D341Med (cell line): Measurements from ENCODE around the gene NBAS.
"Not testable (repeated sequence)": the region's sequence is repeated elsewhere in the genome, so short reads cannot be mapped to it uniquely, and the experiment has no call there.

Source experiments
- DNase-seq: peaks from one replicate; pipeline ENCODE4 v3.0.0; 2012; ENCODE audit warnings: low spot score

NBAS gene

DNA sequence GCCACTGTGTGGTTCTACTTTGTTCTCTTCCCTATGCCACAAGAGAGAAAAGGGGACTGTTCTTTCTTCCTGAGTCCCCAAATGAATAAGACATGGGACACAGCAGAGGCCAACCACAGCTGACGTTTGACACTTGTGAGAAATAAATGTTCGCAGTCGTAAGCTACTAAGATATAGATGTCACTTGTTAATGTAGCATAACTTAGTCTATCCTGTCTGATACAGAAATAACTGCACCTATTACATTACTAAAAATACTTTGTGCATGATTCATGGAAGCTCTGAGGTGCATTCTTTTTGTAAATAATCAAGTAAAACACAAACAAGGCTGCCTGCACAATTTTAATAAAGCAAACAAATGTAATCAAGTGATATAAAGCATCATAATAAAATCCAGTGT, 148.8 kb downstream of the NBAS start:
- no peak for DNase-seq

DNA sequence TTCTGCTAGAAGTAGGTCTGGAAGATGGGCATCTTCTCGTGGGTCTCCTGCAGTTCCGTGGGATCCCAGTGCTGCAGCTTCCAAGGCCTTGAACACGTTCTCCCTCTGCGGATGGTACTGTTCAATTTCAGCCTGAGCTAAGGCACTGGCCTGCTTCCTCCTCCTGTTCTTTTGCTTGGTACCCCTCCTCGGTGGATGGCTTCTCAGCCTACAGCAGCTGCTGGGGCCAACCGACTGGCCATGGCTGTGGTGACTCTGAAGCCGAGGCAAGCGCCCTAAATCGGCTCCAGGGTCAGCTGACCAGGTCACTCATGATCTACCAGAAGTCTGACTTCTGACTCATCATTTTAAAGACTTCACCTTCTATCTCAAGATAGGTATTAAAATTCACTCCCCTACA, 150.2 kb downstream of the NBAS start:
- no peak for DNase-seq

DNA sequence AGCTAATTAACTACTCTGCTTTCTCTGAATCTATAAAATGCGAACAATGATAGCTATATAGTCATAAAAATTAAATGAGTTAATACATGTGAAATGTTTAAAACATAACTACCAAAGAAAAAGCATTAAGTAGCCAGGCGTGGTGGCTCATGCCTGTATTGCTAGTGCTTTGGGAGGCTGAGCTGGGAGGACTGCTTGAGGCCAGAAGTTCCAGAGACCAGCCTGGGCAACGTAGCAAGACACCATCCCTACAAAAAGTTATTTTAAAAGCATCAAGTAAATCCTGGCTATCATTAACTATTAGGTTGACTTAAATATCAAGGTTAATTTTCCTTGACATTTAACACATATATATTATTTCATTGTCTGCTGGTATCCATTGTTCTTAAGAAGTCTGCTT, 152.4 kb downstream of the NBAS start:
- no peak for DNase-seq

DNA sequence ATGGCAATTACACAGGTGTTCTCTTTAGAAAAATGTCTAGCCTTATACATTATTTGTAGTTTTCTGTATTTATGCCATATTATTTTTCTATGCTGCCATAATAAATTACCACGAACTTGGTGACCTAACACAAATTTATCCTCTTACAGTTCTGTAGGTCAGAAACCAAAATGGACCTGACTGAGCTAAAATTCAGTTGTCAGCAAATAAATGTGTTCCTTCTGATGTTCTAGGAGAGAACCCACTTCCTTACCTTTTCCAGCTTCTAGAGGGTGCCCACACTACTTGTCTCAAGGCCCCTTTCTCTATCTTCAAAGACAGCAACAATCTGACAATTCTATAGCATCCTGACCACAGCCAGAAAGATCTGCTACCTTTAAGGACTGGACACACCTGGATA, 153.5 kb downstream of the NBAS start:
- DNase-seq = no peak

DNA sequence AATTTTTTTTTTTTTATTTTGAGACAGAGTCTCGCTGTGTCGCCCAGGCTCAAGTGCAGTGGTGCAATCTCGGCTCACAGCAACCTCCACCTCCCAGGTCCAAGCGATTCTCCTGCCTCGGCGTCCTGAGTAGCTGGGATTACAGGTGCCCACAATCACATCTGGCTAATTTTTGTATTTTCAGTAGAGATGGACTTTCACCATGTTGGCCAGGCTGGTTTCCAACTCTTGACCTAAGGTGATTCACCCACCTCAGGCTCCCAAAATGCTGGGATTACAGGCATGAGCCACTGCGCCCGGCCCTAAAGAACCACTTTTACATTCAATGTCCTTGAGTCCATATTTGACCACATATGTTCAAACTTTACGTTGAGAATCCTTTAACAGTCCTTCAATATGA, 156.6 kb downstream of the NBAS start:
- DNase-seq = not testable (repeated sequence)

DNA sequence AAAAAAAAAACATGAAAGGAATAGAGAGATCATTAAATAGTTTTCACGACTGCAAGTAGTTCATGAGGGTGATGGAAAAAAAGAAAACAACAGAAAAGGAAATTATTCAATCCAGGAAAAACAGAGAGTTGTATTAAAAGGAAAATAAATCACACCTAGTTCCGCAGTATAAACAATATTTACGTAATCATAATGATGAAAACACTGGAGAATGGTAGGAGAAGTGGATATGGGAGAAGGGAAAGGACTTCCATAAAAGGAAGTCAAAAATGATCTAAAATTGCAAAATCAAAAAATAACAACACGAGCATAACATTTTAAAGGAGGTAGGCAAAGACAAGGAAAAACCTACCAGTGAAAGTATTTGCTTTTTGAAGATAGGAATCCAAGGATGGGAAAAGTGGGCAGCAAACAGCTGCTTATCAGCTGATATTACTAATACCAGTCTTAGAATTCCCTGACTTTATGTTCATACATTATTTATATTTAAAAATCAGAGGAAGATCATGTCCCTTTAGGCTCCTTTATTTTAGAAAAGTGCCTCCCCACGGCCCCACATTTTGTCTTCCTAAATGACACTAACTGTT, 160.8 kb downstream of the NBAS start:
- DNase-seq = no peak

DNA sequence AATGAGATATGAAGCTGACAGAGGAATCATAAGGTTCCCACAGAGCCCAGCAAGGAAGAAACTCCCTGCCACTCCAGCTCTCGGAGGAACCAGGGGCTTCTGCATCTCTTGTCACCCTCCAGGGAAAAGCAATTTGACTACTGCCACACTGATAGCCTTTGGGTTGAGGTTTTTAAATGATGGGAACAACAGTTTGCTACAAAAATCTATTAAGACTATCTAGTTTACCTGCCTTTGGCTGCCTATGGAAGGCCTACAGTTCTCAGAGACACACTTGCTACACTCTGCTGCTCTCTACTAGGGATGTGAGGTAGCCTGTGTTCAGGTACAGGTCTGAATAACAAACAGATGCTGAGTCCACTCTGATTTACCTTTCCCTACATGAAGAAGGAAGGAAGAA, 161.9 kb downstream of the NBAS start:
- no peak for DNase-seq

DNA sequence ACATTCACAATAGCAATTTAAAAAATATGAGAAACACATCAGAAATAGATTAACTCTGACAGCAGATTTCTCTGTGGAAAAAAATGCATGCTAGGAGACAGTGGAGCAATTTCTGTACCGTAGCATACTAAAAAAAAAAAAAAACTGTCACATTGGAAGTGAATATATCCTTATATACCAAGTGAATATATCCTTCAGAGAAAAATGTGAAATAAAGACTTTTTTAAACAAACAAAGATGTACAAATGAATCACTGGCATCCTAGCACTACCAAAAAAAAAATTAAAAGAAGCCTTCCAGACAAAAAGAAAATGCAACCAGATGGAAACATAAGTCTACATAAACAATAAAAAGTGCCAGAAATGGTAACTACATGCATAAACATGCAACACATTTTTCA, 169.4 kb downstream of the NBAS start:
- DNase-seq = no peak

DNA sequence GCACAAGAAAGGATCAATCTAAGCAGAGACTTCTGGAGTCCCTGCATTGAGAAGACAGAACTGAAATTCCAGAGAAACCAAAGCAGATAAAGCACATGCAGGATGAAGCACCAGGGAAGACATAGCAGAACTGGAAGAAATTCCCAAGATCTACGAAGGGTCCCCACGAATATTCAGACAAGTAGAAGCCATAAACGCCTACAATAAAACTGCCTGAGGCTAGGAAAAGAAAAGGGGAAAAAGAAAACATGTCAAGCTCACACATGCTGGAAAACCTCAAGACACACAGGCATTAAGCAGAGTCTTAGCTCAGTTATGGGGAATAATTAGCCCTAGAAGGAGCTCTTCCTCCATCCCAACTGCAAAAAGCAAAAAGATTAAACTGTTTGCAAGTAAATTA, 171.2 kb downstream of the NBAS start:
- DNase-seq = no peak

DNA sequence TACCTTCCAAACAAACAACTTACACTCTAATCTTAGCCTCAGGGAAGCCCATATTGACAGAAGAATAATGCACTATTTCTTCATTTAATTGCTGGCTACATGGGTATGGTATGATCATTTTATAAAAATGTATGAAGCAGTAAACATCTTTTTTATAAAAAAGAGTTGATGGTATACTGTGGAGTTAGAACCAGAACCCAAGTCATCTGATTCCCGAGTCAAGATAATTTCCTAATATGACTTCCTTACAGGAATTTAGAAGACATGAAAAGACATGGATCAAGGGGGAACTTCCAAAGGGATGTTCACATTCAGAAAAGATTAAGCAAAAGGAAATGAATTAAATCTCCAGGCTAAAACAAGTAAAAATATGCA, 171.8 kb downstream of the NBAS start:
- no peak for DNase-seq

DNA sequence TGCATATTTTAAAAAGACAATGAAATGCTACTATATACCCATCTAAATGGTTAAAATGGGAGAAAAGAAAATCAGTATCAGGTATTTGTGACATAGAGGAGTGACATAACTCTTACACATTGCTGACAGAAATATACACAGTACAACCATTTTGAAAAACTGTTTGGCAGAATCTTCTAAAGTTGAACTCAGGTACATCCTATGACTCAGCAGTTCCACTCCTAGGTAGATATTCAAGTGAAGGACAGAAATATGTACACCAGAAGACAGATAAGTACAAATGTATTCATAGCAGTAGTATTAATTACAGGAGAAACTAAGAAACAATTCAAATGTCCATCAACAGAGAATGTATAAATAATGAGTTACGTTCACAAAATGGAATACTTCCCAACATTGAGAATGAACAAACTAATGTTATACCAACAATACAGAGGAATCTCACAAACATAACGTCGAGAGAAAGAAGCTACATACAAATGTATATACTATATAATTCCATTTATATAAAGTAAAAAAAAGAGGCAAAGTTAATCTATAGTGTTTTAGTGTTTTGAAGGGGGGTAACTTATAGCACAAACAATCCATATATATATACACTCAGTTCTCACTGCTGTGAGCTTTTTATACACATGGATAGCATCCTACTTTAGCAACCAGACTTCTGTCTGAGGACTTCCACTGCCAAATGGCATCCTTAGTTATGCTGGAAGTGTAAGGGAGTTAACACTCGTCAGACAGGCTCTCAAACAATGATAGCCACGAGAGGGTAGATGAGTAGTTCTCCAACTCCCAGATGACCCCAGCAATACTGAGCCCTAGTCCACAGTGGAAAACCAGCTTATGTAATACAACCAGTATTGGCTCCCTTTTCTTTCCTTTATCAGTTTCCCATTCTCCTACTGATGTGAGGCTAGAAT, 172.5 kb downstream of the NBAS start:
- no peak for DNase-seq

DNA sequence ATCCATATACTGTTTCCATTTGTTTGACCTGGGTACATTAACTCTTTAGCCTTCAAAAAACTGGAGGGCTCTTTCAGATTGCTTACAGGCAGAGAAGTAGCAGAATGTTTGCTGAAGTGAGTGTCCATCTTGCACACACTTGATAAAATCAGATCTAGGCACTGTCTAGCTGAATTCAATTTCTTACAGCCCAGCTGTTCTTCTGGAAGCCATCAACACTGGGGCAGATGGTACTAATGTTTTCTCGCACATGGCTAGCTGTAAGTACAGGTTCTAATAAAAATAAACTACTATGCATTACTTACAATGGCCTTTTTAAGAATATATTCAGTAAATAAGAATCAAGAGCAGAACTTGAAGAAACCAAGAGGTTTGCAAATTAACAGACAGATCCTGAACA, 175.9 kb downstream of the NBAS start:
- no peak for DNase-seq

DNA sequence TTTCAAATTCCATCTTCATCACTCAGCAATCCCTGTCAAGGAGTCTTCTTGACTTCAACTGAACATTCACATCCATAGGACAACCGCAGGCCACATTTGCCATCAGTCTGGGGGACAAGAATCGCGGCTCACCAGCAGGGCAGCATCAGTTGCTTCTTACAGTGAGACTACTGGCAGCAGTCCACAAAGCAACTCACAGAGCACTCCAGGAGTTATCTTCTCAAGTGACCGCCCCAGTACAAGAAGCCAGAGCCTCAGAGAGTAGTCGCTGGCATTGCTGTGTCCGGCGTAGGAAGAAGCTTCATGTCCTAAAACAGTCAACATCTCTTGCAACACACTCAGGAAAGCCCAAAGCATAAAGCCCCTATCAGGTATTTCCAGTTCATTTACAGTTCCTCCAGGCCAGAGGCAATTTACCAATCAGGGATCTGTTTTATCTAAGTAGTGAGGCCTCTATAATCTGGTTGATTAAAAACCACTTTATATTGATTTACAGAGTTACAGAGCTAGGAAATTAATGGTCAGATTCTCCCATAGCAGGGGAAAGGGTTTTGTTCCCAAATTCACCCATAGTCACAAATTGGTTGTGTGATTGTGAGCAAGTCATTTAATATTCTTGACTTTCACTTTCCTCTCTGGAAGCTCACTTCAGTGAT, 177.3 kb downstream of the NBAS start:
- DNase-seq = no peak

DNA sequence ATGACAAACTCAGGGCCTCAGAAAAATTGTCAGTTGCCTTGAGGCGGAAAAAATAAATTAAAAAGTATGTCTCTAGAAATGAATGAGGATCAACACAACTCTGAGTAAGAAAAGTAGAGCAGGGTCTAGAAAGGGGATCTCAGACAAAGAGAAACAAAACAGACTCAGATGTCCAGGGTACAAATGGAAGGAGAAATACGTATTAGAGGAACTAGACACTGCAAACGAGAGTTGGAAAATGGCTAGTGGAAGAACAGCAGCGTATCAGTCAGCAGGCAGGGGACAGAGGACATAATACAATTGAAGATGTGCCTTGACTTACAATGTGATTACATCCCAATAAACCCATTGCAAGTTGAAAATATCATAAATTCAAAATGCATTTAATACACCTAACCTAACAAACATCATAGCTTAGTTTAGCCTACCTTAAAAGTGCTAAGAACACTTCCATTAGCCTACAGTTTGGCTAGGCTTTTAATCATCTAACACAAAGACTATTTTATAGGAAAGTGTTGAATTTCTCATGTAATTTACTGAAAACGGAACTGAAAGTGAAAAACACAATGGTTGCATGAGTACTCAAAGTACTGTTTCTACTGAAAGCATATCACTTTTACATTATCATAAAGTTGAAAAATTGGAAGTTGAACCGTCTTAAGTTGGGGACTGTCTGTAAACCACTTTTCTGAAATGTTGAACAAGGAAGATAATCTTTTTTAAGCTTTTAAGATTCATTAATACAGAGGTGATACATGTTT, 182.8 kb downstream of the NBAS start:
- DNase-seq = no peak

DNA sequence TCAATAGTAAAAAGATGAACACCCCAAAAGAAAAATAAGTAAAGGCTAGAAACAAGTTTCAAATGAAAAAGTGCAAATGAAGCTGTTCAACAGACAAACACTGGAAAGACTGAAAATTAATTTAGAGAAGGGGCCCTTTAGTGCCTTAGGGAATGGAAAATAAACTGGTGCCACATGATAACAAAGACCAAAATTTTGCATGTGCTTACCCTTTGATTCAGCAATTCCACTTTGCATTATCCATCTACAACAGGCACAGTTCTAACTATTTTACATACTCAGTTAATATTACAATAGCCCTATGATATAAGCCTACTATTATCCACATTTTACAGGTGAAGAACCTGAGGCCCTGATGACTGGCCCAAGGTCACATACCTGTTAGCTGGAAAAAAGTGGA, 183.9 kb downstream of the NBAS start:
- no peak for DNase-seq

DNA sequence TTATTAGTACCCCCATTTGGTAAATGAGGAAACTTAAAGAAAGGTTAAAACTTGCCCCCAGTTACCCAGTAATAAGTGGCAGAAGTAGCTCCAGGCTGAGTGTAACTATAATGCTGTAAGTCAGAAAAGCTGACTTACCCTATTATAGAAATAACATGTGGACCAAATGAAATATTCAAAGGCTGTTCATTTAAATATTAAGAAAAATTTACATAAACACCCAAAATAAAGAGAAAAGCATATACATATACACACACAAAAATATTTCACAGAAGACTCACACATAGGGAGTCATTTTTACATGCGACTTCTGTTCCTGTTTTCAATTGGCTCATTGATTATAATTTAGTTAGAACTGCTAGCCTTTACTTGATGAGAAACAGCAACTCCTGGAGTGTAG, 189.1 kb downstream of the NBAS start:
- no peak for DNase-seq

DNA sequence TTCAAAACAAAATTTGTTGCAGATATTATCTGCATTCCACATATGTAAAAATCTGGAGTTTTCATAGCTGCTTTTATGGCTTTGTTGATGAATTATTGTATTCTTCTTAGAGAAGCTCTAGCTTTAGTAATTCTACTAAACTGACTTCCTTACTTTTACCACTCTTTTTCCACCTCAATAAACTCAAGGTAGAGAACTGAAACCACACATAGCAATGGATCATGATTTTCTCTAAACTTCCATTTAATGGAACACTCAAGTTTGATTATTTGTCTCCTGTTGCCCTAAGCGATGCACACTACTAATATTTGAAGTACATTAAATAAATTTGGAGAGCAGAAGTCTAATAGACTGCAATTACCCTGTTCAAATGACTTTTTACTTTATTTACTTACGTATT, 192.0 kb downstream of the NBAS start:
- DNase-seq = no peak

DNA sequence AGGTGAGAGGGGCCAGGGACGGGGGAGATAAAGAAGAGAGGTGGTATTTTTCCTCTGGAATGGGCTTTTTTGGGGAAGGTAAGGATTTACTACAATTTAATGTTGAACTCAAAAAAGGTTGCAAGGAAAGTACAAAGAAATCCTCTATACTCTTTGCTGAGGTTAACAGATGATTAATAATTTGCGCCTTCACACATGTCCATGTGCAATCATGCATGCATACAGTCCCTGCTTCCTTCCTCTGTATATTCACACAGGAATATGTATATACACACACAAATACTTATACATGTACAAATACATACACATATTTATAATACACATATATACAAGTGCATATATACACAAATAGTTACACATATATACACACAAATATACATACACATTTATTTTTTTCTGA, 193.4 kb downstream of the NBAS start:
- DNase-seq = no peak

DNA sequence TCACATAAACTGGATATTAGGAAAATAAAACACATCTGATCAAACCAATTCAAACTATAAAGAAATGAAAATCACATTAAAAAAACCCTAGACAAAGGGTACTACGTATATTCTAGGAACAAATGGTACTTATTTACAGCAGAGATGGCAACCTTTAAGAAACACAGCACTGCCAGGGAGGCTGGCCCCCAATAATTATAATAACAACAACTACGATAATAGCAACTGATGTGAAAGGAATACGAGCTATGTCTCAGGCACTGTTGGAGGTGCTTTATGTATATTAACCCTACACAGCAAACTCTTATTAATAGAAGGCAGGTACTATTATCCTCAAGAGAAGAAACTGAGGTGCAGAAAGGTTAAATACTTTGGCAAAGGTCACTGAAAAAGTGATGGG, 193.9 kb downstream of the NBAS start:
- no peak for DNase-seq

DNA sequence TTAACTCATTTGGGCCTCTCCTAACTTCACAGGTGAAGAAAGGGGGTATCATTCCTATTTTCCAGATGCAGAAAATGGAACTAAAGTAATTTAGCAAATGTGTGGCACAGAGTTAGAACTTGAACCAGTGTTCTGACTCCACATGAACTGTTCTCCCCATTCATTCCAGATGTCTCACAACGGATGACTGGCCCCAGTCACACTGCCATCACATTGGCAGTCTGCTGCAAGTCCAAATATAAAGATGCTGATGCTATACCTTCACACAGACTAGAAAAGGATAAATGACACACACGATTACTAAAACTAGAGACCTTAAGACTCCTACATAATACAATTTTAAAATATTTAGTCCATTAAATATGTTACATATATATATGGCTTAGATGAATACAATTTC, 195.7 kb downstream of the NBAS start:
- no peak for DNase-seq

DNA sequence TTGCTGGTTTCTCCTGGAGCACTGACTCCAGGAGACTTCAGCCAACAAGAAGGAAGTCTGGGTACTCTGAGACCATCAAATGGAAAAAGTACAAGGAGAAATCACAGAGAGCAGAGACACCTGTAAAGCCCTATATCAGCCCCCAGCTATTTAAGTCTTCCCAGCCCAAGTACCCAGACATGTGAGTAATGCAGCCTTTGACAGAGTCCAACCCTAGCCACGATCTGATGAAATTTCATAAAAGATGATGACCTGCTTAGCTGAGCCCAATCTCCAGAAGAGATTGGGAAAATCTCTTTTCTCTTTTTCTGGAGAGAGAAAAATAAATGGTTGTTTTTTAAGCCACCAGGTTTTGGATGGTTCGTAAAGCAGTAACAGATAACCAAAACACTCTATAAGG, 196.6 kb downstream of the NBAS start:
- no peak for DNase-seq

DNA sequence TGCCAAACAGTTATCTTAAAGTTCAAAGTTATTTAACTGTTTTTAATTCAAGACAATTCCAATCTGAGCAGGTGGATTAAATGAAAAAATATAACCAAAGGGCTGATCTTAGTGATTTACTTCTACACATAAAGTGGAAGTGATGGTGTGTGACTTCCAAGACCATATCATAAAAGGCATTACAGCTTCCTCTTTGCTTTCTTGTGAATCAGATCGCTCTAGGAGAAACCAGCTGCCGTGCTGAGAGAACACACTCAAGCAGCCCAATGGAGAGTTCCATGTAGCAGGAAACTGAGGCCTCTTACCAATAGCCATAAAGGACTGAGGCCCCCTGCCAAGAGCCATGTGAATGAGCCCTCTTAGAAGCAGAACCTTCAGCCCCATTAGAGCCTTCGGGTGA, 197.4 kb downstream of the NBAS start:
- DNase-seq = no peak

DNA sequence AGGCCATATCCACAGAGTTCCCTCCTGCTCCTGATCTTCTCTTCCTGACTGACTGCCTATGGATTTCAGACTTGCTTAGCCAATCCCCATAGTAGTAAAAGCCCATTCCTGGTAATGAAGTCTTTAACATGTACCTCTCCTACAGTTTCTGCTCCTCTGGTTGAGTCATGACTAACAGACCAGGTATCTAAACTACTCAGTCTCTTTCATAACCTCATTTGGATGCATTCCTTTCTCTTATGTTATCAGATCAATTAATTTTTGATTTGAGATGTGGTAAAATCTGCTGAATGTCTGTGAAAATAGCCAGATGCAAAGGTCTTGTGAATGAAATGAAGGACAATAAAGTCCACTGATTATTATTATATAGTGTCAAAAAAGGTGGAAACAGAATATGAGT, 198.0 kb downstream of the NBAS start:
- DNase-seq = no peak
